ENCODE results near the gene ST3GAL6. TPM values are rescaled to one million over a fixed set of nuclear protein-coding genes. Genes with fewer than 3 reads are reported as not detected.

Gene ST3GAL6
- total and polyA plus RNA-seq, 2 donors (not counting 1 experiment from before 2014, with no cell fraction given): 0.58 TPM; not detected in 1

DNA sequence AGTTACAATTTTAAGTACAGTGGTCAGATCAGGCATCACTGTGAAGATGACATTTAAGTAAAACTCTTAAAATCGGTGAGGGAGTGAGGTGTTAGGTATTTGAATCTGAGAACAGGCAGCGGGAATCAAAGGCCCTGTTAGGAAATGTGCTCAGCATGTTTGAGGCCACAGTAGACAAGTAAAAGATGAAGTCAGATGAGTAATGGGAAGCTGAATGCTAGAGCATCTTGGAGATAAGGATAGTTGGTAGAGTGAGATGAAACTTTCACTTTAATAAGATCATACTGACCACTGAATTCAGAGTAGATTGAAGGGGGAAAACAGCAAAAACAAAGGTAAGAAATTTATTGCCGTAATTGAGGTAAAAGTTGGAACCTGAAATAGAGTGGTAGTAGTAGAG lies 76.7 kb downstream of the ST3GAL6 start:
- Mint-ChIP-seq H3K9me3 (ENCODE audit: insufficient read depth) (no peaks in the 10 kb centered on the region), H3K27me3 (no peaks in the 10 kb centered on the region), H3K4me3 (no peak overlapping the region), H3K27ac (no peak overlapping the region), H3K4me1 (no peaks in the 10 kb centered on the region)
- H4K20me1 ChIP-seq (ENCODE audit: control insufficient read depth, insufficient read depth, low read length, poor library complexity, severe bottlenecking): no peaks in the 10 kb centered on the region
- no peak overlapping the region for H2AFZ ChIP-seq (ENCODE audit: insufficient read depth, low read depth, low read length, poor library complexity, severe bottlenecking)
- no peak for TF ChIP-seq CTCF (IDR thresholded peaks at IDR 0.05)
- TF ChIP-seq EZH2 (IDR thresholded peaks at IDR 0.05; ENCODE audit: borderline replicate concordance, insufficient read depth, low read depth, low read length, poor library complexity, severe bottlenecking): no peak
- H3K27ac ChIP-seq (ENCODE audit: low read length in 2 of 2): no peak overlapping the region
- ChIA-PET CTCF (no interaction called here), POLR2A (no interaction called here)
- intact Hi-C loops (cut with micrococcal nuclease): no loop called here
- H3K4me3 ChIP-seq (ENCODE audit: control extremely low read depth in 1 of 5, extremely low read depth in 1 of 5, insufficient read depth in 1 of 5, low read depth in 2 of 5, low read length in 4 of 5): no peak overlapping the region
- no peaks in the 10 kb centered on the region for H3K27me3 ChIP-seq (replicated peaks in 1 of 4; ENCODE audit: control extremely low read depth in 1 of 4, control insufficient read depth in 3 of 4, insufficient read depth in 4 of 4, low read length in 3 of 4)
- H3K9ac ChIP-seq (ENCODE audit: low read length): no peak overlapping the region
- 96% methylated on average over 3 of the region's 3 CpGs for WGBS (ENCODE audit: insufficient coverage)
- no peak overlapping the region for H3K4me2 ChIP-seq (replicated peaks; ENCODE audit: low read depth, low read length, poor library complexity, severe bottlenecking)
- no peaks in the 10 kb centered on the region for H3K79me2 ChIP-seq (ENCODE audit: control insufficient read depth, insufficient read depth, low read length)
- no peaks in the 10 kb centered on the region for H3K9me3 ChIP-seq (ENCODE audit: control extremely low read depth in 1 of 3, control insufficient read depth in 2 of 3, insufficient read depth in 1 of 3, low read length in 2 of 3)
- H3K36me3 ChIP-seq (replicated peaks in 1 of 2; ENCODE audit: control extremely low read depth in 1 of 2, control insufficient read depth in 1 of 2, extremely low read depth in 1 of 2, insufficient read depth in 2 of 2, low read length in 1 of 2): no peaks in the 10 kb centered on the region
- H3K4me1 ChIP-seq (ENCODE audit: control insufficient read depth in 2 of 2, insufficient read depth in 2 of 2, low read length in 2 of 2): no peaks in the 10 kb centered on the region
- DNase-seq (no peak), ATAC-seq (ENCODE audit: low read depth) (no peak)

DNA sequence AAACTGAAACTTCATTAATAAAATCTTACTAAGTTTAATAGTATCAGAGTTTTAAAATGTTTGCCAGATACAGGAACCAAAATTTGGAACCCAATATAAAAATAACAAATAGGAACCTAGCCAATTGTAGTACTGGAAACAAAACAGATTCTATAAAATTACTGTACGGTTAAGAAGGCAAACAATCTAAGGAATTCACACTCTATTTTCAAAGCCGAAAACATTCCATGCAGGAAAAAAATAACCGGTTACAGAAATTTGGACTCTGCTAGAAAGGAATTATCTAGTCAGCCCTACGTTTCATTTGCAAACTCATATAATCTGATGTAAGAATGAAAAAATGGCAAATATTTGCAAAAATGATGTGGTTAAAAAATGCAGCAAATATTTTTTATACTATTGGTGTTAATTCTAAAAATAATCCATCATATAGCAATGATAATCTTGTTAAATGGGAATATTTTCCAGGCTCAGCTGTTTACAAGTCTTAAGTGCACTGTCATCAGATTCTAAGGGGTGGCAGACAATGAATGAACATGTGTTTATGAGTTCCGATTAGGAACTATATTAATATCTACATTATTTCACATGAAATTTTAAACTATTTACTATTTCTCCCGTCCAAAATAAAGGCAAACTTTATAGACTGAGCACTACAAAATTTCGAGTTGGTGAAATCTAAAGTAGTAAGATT lies 80.3 kb downstream of the ST3GAL6 start:
- H3K4me3 Mint-ChIP-seq: no peak overlapping the region
- no peak overlapping the region for H3K4me2 ChIP-seq (replicated peaks; ENCODE audit: low read depth, low read length, poor library complexity, severe bottlenecking)
- CTCF ChIA-PET: no interaction called here
- H3K4me1 Mint-ChIP-seq: no peaks in the 10 kb centered on the region
- no peak overlapping the region for H3K27ac ChIP-seq (ENCODE audit: low read length in 2 of 2)
- H2AFZ ChIP-seq (ENCODE audit: insufficient read depth, low read depth, low read length, poor library complexity, severe bottlenecking): no peak overlapping the region
- POLR2A ChIA-PET: no interaction called here
- no peak for DNase-seq
- H3K27me3 ChIP-seq (replicated peaks in 1 of 4; ENCODE audit: control extremely low read depth in 1 of 4, control insufficient read depth in 3 of 4, insufficient read depth in 4 of 4, low read length in 3 of 4): no peaks in the 10 kb centered on the region
- H3K27me3 Mint-ChIP-seq: no peaks in the 10 kb centered on the region
- H3K4me3 ChIP-seq (ENCODE audit: control extremely low read depth in 1 of 5, extremely low read depth in 1 of 5, insufficient read depth in 1 of 5, low read depth in 2 of 5, low read length in 4 of 5): no peak overlapping the region
- ATAC-seq (ENCODE audit: low read depth): no peak
- H3K9ac ChIP-seq (ENCODE audit: low read length): no peak overlapping the region
- H3K9me3 Mint-ChIP-seq (ENCODE audit: insufficient read depth): peaks cover 3% of the 10 kb centered on the region
- no peaks in the 10 kb centered on the region for H3K9me3 ChIP-seq (ENCODE audit: control extremely low read depth in 1 of 3, control insufficient read depth in 2 of 3, insufficient read depth in 1 of 3, low read length in 2 of 3)
- H3K36me3 ChIP-seq (replicated peaks in 1 of 2; ENCODE audit: control extremely low read depth in 1 of 2, control insufficient read depth in 1 of 2, extremely low read depth in 1 of 2, insufficient read depth in 2 of 2, low read length in 1 of 2): no peaks in the 10 kb centered on the region
- no peaks in the 10 kb centered on the region for H3K4me1 ChIP-seq (ENCODE audit: control insufficient read depth in 2 of 2, insufficient read depth in 2 of 2, low read length in 2 of 2)
- no peak for TF ChIP-seq EZH2 (IDR thresholded peaks at IDR 0.05; ENCODE audit: borderline replicate concordance, insufficient read depth, low read depth, low read length, poor library complexity, severe bottlenecking)
- no peak for TF ChIP-seq CTCF (IDR thresholded peaks at IDR 0.05)
- H3K27ac Mint-ChIP-seq: no peak overlapping the region
- intact Hi-C loops (cut with micrococcal nuclease): no loop called here
- 100% methylated on average over 1 of the region's 7 CpGs for WGBS (ENCODE audit: insufficient coverage)
- H4K20me1 ChIP-seq (ENCODE audit: control insufficient read depth, insufficient read depth, low read length, poor library complexity, severe bottlenecking): no peaks in the 10 kb centered on the region
- no peaks in the 10 kb centered on the region for H3K79me2 ChIP-seq (ENCODE audit: control insufficient read depth, insufficient read depth, low read length)
